HG03520 (cell line): ENCODE results near the gene TMEM203.
A peak's percentile ranks its signal among the peaks of the same experiment; 100 is the strongest.

Experiments used
- ATAC-seq: cut with Tn5 transposase; IDR thresholded peaks from one replicate; pipeline ENCODE4 v1.9.1; 2021; ENCODE audit warnings: mild to moderate bottlenecking, moderate library complexity; ENCODE audit not compliant: unreplicated experiment

Gene TMEM203

DNA sequence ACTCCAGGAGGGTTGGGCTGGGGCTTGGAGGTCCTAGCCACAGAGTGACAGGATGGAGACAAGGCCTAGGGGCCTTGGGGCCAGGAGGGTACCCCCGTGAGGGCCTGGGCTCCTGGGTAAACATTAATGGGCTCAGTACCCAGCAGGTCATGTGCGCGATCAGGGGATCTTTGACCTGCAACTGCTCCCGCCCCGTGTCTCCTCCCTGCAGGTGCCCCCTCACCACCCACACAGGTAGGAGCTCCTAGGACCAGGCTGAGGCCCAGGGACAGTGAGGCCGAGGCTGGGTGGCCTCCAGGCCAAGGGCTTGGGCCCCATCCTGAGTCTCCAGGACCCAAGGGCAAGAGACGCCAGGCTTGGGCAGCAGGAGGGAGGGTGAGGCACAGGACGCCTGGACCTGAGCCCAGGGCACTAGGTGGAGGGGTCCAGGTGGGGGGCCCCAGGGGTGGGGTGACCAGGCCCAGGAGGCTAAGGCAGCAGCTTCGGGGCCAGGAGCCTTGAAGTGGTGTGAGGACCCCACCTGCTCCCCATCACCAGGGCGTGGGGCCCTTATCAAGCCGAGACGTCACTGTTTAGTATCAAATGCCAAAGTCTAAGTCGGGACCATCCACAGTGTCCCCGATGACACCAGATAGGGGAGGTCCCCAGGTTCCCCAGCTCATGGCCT lies 25.4 kb upstream of the TMEM203 start, which contains the start of gene SLC34A3:
SLC34A3 (plus strand) TSS at position 197 of the 667 bp plus-strand sequence. CDS start 802 bp downstream, outside the sequence.
- ATAC-seq: no peak

DNA sequence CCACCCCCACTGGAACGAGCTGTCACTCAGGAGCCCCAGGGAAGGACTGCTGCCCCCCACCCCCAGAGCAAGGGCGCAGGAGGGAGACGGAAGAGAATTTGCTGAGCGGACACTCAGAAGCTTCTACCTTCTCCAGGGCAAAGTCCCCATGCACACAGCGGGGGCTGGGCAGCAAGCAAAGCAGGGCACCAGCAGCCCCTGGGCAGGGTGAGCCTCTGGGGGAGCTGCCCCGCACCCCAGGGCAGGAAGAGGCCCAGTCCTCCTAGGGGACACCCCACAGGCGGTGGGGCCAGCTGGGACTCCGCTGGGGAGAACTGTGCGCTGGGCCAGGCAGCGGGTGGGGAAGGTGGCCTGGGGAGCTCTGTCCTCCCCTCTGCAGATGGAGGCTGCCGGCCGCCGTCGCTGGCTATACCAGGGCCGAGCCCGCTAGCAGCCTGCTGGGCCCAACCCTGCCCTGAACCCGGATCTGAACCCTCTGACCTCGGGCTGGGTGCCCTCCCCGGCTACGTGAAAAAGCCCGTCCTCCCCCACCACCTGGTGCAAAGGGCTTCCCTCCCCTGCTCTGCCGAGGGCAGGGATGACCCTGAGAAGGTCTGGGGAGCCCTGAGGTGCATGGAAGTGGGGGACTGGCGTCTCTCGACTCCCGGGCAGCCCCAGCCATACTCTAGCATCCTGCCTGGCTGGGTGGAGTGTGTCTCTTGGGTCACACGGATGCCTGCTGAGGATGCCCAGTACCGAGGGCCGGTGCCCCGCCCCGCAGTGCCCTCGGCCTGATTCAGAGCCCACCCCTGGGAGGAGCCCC lies 24.7 kb upstream of the TMEM203 start:
- no peak for ATAC-seq

DNA sequence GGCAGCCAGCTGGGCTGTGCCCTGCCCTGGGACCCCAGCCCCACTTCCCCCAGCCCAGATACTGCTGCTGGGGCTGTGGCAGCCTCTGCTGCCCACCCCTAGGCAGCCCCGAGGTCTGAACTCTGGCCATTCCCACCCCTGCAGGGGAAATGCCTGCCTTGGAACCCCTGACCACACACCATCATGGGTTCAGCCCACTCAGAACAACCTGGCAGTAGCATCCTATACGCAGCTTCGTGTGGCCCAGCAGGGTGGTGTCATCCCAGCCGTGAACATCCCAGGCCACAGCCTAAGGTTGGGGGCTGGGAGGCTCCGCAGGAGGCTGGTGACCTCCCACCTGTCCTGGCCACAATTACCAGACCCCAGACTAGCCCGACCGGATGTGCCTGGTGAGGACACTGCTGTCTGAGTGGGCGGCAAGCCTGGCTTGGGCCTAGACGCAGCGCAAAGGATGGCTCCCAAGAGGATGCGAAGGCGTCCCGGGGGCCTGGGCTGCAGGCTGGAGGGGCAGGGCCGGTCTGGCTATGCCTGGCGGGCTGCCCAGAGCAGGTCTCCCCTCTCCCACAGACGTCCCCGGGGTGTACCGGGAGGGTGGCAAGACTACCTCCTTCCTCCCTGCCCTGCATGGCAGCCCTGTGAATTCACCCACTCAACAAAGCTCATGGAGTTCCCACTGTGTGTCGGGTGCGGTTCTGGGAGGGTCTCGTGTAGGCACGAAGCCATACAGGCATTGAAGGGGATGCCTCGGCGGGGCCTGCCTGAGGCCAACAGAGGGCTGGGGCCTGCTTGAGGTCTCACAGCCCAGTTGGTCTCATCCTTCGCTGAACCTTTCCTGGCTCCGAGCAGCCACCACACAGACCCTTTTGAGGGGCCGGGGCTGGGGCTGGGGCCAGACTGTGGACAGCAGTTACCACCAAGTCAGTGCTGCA lies 23.8 kb upstream of the TMEM203 start:
- no peak for ATAC-seq

DNA sequence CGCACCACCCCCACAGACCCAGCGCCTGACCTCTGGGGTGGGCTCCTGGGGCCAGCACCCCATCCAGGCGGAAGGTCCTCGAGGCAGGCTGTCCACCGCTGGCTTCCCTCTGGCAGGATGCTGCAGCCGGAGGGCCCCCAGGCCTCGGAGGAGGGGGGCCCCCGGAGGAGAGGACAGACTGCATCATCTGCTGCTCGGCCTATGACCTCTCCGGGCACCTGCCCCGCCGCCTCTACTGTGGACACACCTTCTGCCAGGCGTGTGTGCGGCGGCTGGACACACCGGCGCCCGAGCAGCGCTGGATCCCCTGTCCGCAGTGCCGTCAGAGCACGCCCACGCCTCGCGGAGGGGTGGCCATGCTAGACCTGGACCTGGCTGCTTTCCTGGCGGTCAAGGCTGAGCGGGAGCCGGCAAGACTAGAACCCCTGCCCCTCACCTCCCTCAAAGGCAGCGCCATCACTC lies 23.1 kb upstream of the TMEM203 start:
- ATAC-seq: no peak

DNA sequence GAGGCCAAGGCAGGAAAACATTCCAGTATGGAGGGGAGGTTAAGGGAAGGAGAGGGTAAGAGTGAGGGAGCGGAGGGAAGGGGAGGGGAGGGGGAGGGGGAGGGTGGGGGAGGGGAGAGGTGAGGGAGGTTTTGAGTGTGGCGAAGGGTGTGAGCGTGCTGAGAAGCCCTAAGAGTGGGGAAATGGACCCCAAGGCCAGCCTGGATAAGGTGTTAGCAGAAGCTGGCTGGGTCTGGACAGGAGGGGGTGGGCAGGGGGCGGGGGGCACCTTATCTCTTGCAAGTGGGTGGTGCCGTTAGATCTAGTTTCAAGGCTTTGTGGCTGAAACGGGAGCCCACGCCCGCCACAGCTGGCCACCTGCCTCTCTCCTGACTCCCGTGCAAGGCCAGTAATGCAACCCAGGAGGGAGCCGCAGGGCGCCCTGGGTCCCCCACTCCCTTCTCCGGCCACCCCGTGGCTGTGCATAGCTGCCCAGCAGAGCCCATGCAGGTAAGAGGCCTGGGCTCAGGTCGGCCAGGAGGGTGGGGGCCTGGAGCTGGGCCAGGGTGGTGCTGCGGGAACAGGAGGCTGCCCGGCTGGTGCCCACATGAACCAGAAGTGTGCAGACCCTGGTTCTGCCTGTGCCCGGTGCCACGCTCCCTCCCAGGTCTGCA lies 22.5 kb upstream of the TMEM203 start:
- ATAC-seq: no peak

DNA sequence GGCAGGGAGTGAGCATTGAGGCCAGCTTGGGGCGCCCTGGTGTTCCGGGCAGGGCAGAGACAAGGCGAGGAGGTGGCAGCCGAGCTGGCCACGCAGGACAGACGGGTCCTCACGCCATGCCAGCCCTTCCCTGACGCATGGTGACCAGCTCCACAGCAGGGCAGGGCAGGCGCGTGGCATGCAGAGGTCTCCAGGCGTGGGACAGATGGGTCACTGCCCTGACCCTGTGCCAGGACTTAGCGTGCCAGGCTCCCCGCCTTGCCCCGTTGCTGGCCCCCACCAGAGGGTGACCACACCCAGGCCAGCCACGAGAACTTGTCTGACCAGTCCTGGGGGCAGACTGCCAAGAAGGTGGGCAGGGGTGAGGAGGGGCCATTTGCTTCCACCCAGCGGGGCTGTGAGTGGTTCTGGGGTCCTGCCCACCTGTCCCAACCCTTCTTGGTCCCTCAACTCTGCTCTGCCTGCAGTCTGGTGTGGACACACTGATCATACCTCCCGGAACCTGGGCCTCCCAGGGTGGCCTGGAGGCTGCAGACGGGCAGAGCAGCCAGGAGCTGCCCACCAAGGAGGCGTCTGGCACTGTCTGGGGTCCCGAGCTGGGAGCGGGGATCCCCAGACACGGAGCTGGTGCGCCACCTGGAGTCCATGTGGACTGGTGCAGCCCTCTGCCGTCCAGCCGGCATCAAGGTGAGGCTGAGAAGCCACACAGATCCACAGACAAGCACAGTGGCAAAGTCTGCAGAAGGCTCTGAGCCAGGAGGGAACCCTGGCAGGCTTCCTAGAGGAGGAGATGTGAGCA lies 21.8 kb upstream of the TMEM203 start, which contains the start of gene RNF224:
RNF224 (plus strand) TSS at position 449 of the 799 bp plus-strand sequence. CDS start 834 bp downstream, outside the sequence.
- no peak for ATAC-seq

DNA sequence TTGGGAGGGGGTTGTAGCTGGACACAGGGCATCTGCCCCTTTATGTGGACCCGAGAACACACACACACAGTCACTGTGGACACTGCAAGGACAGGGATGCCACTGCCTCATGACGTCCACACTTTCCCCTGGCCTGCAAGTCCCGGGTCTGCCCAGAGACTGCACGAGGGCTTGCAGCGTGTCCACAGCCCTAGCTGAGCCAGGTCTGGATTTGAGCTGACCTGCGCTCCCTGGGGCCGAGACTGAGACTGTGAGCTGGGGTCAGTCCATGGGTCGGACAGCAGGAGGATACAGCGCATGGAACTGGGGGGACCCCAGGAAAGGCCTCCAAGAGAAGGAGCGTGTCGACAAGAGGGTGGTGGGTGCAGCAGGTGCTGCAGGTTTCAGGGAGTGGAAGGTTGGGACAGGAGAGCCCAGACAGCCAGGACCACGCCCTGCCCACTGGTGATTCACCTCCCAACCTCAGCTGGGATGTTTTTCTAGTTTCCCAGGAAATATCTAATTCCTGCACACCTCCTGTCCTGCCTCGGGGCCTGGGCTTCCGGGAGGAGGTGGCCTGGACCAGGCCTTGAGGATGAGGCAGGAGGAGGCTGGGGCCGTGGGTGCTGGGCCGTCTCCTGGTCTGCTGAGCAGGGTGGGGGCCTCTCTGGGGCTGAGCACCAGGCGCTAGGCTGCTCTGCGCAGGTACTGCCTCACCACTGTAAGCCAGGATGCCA lies 21.0 kb upstream of the TMEM203 start:
- ATAC-seq: no peak

DNA sequence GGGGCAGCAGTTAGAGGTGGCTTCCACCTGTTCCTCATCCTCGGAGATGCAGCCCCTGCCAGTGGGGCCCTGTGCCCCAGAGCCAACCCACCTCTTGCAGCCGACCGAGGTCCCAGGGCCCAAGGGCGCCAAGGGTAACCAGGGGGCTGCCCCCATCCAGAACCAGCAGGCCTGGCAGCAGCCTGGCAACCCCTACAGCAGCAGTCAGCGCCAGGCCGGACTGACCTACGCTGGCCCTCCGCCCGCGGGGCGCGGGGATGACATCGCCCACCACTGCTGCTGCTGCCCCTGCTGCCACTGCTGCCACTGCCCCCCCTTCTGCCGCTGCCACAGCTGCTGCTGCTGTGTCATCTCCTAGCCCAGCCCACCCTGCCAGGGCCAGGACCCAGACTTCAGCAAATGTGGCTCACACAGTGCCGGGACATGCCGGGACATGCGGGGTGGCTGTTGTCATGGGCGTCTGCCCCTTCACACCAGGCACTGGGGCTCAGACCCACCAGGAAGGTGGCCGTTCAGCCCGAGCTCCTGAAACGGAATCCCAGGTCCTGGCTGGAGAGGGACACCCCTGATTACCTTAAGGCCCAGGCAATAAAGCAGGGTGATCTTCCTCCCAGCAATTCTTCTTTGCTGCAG lies 20.4 kb upstream of the TMEM203 start:
- no peak for ATAC-seq

DNA sequence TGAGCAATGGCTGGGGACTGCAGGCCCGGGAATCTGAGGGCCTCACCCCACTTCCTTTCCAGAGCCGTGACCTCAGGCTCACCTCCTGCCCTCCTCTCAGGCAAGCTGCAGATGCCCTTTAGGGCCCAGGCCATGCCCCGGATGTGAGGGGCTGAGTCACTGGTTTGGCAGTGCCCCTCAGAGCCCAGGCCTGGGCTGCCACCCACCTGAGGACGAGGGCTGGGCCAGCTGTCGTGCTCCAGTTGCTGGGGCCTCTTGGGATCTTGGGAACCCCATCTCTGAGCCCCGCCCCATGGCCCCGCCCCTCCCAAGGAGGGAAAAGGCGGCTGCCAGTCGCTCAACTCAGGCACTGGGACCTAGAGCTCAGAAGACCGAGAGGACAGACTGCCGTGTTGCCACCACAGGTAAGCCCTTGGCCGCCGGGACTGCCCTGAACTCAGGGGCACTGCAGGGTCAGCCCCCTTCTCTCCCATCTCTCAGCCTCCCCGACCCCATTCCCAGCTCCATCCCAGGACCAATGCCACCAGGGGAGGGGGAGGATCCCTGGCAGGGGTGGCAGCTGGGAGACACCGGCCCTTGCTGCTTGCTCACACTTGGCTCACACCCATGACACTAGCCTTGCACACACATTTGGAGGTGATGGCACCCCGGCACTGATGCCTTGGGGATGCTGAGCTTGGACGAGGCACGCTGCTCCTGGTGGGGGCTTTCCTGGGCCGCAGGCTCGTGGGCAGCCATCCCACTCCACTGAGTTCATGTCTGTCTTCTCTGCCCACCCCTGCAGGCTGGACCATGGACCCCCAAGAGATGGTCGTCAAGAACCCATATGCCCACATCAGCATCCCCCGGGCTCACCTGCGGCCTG lies 19.6 kb upstream of the TMEM203 start, which contains the start of gene CYSRT1:
CYSRT1 (plus strand) TSS at position 345 of the 865 bp plus-strand sequence; CDS start at position 793, 448 bp downstream.
- no peak for ATAC-seq

DNA sequence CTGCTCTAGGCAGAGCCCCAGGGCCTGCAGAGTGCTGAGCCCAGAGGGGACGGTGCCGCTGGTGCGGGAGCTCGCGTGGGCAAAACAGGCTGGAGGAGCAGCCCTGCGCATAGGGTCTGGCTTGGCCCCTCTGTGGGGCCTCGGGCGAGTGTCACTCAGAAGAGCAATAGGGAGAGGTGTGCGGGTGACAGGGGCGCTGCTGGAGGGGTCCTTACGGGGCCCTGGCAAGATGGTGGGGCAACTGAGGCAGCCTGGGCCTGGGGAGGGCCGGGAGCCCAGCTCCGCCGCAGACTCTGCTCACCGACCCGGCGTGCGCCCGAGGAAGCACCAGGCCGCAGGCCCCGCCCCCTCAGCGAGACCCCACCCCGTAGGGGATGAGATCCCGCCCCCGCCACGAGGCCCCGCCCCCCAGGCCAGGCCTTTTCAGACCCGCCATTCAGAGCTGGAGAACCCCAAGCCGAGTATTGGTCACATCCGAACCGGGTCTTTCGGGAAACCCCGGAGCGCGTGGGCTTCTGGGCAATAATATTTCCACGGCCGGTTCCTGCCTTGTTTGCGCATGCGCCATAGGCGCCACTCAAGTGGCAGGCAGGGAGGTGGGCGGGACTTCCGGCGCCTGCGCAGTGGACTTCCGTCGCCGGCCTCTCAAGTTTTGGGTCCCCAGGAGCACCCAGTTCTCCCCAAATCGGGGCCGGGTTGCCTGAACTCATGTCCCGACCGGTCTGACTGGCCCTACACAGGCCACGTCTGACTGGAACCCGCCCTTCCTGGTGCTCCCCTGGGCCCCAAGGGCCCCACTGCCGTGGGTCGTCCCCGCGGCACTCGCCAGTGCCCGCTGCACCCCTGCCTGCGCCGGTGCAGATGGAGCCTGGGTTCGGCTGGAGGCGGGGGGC lies 17.9 kb upstream of the TMEM203 start:
- peak; percentile 71 for ATAC-seq

DNA sequence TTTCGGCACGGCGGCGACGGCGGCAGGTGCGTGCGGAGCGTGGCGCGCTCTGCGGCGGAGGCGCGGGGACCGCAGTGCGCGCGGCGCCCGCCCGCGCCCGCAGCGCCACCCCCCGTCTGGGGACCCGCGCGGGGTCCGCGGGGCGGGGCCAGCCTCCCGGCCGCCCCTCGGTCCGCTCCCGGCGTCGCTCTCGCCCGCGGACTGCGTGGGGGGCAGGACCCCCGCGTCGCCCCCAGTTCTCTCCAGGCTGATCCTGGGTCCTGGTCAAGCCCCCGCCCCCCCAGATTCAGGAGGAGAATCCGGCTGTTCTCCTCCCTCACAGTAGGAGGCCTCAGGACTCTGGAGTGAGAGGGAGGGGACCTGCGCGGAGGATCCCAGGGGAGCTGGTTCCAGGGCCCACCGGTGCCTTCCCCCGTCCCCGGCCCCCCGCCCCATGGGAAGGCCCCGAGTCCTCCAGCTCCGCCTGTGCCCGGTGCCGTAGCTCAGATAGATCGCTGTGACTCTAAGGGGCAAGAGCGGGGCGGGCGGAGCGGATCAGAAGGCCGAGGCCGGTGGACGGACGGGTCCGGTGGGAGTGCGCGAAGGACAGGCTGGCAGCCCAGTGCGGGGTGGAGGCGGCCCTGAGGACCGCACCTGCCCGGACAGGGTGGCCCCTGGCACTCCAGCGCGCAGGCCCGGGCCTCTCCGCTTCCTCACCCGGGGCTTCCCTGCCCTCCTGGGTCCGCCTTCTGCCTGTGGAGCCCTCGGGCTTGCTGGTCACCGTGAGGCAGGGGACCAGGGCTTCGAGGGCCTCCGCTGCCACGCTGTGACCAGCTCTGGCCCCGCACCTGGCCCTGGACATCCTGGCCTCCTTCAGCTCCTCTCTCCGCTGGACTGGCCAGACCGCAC lies 17.0 kb upstream of the TMEM203 start, which contains the start of gene RNF208:
RNF208 (minus strand) TSS at position 51 of the 888 bp plus-strand sequence. CDS start 1,028 bp downstream, outside the sequence.
- no peak for ATAC-seq

DNA sequence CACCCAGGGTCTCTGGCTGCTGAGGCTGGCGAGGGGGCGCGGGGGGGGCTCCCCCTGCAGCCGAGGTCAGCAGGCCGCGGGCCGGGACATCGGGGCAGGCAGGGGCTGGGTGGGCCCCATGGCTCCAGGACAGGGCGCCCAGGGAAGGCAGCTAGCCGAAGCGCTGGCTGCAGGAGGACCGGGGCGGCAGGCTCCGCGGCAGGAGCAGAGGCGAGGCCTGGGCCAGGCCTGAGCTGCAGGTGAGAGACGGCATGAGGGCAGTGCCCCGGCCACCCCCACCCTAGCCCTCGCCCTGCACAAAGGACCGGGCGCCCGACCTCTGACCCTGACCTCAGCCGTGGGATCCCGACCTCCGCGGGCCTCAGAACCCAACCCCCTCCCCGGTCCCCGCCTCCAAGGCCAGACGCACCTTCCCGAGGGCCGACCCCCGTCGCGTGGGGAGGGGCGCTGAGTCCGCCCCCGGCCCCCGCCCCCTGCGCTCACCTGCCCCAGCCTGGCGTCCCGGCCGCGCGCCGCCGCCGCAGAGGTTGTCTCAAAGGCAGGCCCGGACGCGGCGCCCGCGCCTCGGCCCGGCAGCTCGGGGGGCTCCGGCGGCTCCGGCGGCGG lies 16.2 kb upstream of the TMEM203 start:
- ATAC-seq: no peak

DNA sequence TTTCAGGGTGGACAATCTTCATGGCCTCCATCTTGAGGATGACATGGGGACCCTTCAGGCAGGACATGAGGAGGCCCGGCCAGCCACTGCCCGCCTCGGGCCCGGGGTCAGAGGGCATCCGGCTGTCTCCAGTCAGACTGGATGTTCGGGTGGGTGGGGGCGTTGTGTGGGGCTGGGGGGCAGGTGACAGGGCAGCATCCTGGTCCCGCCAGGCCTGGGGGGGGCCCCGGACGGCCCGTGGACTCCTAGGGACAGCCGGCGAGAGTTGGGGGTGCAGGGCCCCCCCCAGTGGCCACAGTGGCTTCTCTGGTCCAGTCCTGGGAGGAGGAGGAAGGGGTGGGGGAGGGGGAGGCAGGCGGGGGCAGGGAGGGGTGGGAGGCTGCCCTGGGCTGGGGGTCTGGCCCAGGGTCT lies 15.7 kb upstream of the TMEM203 start:
- no peak for ATAC-seq

DNA sequence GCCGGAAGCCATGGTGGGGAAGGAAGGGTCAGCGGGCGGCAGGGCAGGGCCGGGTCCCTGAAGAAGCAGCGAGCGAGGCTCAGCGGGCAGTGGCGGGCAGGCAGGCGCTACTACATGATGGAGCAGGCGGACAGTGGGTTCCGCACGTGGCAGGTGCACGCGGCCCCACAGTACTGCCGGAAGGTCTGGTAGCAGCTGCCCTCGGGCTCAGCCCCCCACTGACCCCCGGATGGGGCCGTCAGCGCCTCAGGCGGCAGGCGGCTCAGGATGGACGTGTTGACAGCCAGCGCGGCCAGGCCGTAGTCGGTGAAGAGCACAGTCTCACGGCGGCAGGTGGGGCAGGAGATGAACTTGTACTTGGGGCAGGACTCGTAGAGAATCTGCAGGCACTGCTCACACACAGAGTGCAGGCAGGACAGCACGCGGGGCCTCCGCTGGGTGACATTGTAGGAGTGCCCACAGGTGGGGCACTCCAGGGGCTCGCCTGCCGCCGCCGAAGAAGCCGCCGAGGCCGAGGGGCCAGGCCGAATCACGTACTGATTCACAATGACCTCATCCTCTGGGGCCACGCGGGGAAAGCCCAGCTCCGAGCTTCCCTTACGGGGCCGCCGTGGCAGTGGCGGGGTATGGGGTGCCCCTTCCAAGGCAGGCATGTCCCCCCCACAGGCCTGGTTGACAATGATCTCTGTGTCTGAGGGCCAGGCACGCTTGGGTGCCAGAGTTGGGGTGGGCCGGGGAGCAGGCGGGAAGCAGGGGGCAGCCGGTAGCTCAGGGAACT lies 15.1 kb upstream of the TMEM203 start:
- no peak for ATAC-seq
